ENCODE measurements around the gene KCNMA1. TPM values are rescaled to one million over a fixed set of nuclear protein-coding genes. Genes with fewer than 3 reads are reported as not detected.

KCNMA1 gene
- total and polyA plus RNA-seq, 8 donors = 0.92 to 155 (median 54.3) TPM

DNA sequence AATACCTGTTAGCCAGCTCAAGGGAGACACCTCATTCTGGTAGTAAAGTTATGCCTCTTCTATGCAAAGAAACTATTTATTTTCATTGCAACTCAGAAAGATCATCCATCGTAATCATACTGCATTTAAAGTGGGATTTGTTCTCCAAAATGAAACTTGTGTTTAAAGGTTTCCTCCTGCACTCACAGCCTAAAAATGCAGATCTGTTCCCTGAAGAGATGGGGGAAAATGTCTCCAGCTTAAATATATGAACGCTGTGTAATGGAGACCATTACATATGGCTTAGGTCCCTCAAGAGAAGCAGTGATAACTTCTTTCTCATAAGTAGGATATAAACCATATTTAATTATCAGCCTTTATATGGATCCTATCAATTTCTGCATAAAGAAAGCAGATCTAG lies 665.1 kb downstream of the KCNMA1 start:
- TF ChIP-seq POLR2A (IDR thresholded peaks at IDR 0.05) (no peak), EP300 (IDR thresholded peaks at IDR 0.05) (no peak), POLR2AphosphoS5 (IDR thresholded peaks at IDR 0.05) (no peak)
- TF ChIP-seq, protein P1, sequence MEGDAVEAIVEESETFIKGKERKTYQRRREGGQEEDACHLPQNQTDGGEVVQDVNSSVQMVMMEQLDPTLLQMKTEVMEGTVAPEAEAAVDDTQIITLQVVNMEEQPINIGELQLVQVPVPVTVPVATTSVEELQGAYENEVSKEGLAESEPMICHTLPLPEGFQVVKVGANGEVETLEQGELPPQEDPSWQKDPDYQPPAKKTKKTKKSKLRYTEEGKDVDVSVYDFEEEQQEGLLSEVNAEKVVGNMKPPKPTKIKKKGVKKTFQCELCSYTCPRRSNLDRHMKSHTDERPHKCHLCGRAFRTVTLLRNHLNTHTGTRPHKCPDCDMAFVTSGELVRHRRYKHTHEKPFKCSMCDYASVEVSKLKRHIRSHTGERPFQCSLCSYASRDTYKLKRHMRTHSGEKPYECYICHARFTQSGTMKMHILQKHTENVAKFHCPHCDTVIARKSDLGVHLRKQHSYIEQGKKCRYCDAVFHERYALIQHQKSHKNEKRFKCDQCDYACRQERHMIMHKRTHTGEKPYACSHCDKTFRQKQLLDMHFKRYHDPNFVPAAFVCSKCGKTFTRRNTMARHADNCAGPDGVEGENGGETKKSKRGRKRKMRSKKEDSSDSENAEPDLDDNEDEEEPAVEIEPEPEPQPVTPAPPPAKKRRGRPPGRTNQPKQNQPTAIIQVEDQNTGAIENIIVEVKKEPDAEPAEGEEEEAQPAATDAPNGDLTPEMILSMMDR (IDR thresholded peaks at IDR 0.05) = no peak
- peaks cover 0 to 4% (median 0%) of the 10 kb centered on the region in 4 donors for H3K36me3 ChIP-seq
- no peak overlapping the region for H3K27ac ChIP-seq
- no peaks in the 10 kb centered on the region for H3K9me3 ChIP-seq
- H3K4me3 ChIP-seq = no peak overlapping the region
- intact Hi-C loops (cut with DNase I; ENCODE audit: low total_unique reads) = no loop called here
- WGBS, 5 donors = 86 to 92% (median 89%) methylated on average over 2 of the region's 2 CpGs
- no peak for DNase-seq
- no peaks in the 10 kb centered on the region for H3K27me3 ChIP-seq
- peaks cover 0 to 13% (median 2%) of the 10 kb centered on the region in 4 donors for H3K4me1 ChIP-seq

DNA sequence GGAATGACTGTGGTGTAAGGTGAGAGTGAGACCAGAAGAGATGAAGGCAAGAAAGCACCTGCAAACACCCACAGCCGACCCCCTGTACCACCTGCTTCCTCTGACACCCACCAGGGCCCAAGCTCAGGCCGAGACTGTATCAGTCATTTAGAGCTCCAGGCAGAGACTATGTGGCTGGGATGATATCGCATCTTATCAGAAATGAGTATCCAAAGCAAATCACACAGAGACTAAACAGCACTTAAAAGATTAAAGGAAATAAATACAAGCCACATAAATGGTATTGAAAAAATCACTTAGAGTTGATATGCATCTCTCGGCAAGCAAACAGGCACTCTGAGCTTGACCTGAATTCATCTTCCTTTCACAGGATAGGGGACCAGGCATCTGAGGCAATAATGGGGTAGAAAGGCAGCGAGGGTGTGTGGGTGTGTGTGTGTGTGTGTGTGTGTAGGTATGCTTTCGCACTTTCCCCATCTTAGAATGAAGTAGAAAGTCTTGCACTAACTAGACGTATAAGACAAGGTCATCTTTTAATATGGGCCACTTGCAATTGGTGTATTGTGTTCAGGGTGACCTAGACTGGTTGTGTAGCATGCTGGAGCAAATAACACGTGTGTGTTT lies 665.9 kb downstream of the KCNMA1 start:
- Histone ChIP-seq H3K4me3 (no peak overlapping the region), H3K27me3 (no peaks in the 10 kb centered on the region), H3K36me3 (peaks cover 0 to 4% (median 0%) of the 10 kb centered on the region in 4 donors), H3K9me3 (no peaks in the 10 kb centered on the region), H3K4me1 (peaks cover 0 to 13% (median 2%) of the 10 kb centered on the region in 4 donors), H3K27ac (no peak overlapping the region)
- WGBS, 5 donors = 63 to 71% (median 66%) methylated on average over 8 of the region's 8 CpGs
- TF ChIP-seq POLR2AphosphoS5 (IDR thresholded peaks at IDR 0.05) (no peak), EP300 (IDR thresholded peaks at IDR 0.05) (no peak), POLR2A (IDR thresholded peaks at IDR 0.05) (no peak)
- TF ChIP-seq, protein P1 (IDR thresholded peaks at IDR 0.05) = no peak
- DNase-seq = no peak
- intact Hi-C loops (cut with DNase I; ENCODE audit: low total_unique reads) = no loop called here

DNA sequence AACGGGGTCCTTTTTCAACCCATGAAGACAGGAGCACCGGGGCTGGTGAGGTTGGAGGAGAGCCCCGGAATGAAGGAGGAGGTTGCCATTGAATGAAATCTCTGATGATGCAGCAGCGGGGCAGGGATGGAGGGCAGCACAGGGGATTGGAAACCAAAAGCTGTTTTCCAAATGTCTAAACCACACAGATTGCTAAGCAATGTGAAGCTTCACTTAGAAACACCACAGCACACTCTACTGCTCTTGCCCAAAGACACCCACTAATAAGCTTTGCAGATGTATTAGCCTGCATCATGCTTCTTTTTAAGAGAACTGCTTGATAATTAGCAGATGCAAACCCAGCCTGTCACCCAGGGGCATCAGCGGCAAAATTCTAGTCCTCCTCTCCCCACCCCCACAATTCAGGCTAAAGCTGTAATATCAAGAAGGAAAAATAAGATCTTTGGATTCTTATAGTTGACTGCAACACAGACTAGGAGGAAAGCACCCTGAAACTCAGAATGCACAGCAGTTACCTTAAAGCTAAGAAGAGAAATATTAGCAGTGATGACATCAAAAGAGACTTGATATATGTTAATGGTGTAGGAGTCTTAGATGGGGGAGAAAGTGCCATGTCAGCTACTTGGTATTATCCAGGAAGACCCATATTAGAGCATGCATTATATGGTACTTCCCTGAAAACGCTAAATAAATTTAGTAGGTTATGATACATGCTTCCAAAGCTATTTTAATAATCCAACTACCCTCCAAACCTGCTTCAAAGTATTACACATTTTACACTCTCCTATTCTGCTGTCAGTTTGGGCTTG lies 666.7 kb downstream of the KCNMA1 start:
- peak in 1 of 2 donors; percentile 12 for DNase-seq
- Histone ChIP-seq H3K4me1 (peaks cover 0 to 13% (median 2%) of the 10 kb centered on the region in 4 donors), H3K9me3 (no peaks in the 10 kb centered on the region), H3K27ac (no peak overlapping the region), H3K27me3 (no peaks in the 10 kb centered on the region), H3K36me3 (peaks cover 0 to 4% (median 0%) of the 10 kb centered on the region in 4 donors), H3K4me3 (no peak overlapping the region)
- TF ChIP-seq POLR2A (IDR thresholded peaks at IDR 0.05) (no peak), POLR2AphosphoS5 (IDR thresholded peaks at IDR 0.05) (no peak), EP300 (IDR thresholded peaks at IDR 0.05) (no peak)
- TF ChIP-seq, protein P1 (IDR thresholded peaks at IDR 0.05) = no peak
- intact Hi-C loops (cut with DNase I; ENCODE audit: low total_unique reads) = no loop called here
- 74 to 91% (median 87%) methylated on average over 6 of the region's 6 CpGs for WGBS, 5 donors

DNA sequence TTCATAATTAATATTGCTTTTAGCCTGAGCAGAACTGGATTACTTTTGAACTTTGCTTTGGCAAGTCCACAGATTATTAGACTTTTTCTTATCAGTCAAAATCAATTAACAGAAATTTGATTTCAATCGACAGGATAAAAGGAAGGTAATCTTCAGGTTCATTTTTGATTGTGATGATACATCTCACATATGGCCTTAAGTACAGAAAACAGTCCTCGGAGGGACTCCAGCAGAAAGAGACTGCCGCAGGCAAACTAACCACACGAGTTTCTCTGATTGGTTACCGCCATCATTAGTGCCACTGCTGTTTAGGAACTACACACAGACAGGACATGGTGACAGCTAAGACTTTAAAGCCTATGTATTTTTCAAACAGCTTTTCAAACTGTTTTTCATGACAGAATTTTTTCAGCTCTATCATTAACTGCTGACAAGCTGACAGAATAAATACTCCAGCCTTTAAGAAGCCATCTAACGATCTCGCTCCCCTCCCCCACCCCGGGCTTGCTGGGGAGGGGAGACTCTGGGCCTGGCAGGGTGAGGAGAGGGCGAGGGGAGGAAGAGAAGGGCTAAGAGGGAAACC lies 668.2 kb downstream of the KCNMA1 start:
- H3K4me1 ChIP-seq = peaks cover 0 to 13% (median 2%) of the 10 kb centered on the region in 4 donors
- H3K27ac ChIP-seq = no peak overlapping the region
- H3K9me3 ChIP-seq = no peaks in the 10 kb centered on the region
- no peak for DNase-seq
- intact Hi-C loops (cut with DNase I; ENCODE audit: low total_unique reads) = no loop called here
- no peak for TF ChIP-seq POLR2AphosphoS5 (IDR thresholded peaks at IDR 0.05)
- H3K27me3 ChIP-seq = no peaks in the 10 kb centered on the region
- peaks cover 0 to 4% (median 0%) of the 10 kb centered on the region in 4 donors for H3K36me3 ChIP-seq
- WGBS, 5 donors = 69 to 77% (median 75%) methylated on average over 8 to 9 of the region's 9 CpGs
- no peak overlapping the region for H3K4me3 ChIP-seq
